ENCODE data around the gene FSTL4.

The FSTL4 gene

GRCh38 chr5:133392448-133392847, 219.9 kb downstream of the FSTL4 start:
- DNase-seq (ENCODE audit: low read depth in 4 of 4, low spot score in 1 of 4): no peak

- DNase-seq (ENCODE audit: low read depth in 4 of 4, low spot score in 1 of 4): no peak
Observed at GRCh38 chr5:133391354-133392136, 220.8 kb downstream of the FSTL4 start.

GRCh38 chr5:133390416-133391353, 221.7 kb downstream of the FSTL4 start:
- no peak for DNase-seq (ENCODE audit: low read depth in 4 of 4, low spot score in 1 of 4)

GRCh38 chr5:133389066-133389590, 223.2 kb downstream of the FSTL4 start:
- no peak for DNase-seq (ENCODE audit: low read depth in 4 of 4, low spot score in 1 of 4)

- DNase-seq (ENCODE audit: low read depth in 4 of 4, low spot score in 1 of 4): no peak
Observed at GRCh38 chr5:133387621-133388020, 224.7 kb downstream of the FSTL4 start.

- no peak for DNase-seq (ENCODE audit: low read depth in 4 of 4, low spot score in 1 of 4)
Observed at GRCh38 chr5:133387091-133387490, 225.2 kb downstream of the FSTL4 start.

- no peak for DNase-seq (ENCODE audit: low read depth in 4 of 4, low spot score in 1 of 4)
Observed at GRCh38 chr5:133386662-133387061, 225.7 kb downstream of the FSTL4 start.

GRCh38 chr5:133385346-133385745, 227.0 kb downstream of the FSTL4 start:
- no peak for DNase-seq (ENCODE audit: low read depth in 4 of 4, low spot score in 1 of 4)

GRCh38 chr5:133384903-133385302, 227.4 kb downstream of the FSTL4 start:
- DNase-seq (ENCODE audit: low read depth in 4 of 4, low spot score in 1 of 4): no peak

- DNase-seq (ENCODE audit: low read depth in 4 of 4, low spot score in 1 of 4): no peak
Observed at GRCh38 chr5:133384120-133384855, 228.1 kb downstream of the FSTL4 start.

- DNase-seq (ENCODE audit: low read depth in 4 of 4, low spot score in 1 of 4): no peak
Observed at GRCh38 chr5:133383580-133383939, 228.8 kb downstream of the FSTL4 start.

- DNase-seq (ENCODE audit: low read depth in 4 of 4, low spot score in 1 of 4): no peak
Observed at GRCh38 chr5:133382661-133383579, 229.4 kb downstream of the FSTL4 start.

GRCh38 chr5:133381571-133382365, 230.6 kb downstream of the FSTL4 start:
- DNase-seq (ENCODE audit: low read depth in 4 of 4, low spot score in 1 of 4): no peak

- DNase-seq (ENCODE audit: low read depth in 4 of 4, low spot score in 1 of 4): no peak
Observed at GRCh38 chr5:133381041-133381440, 231.3 kb downstream of the FSTL4 start.

- DNase-seq (ENCODE audit: low read depth in 4 of 4, low spot score in 1 of 4): no peak
Observed at GRCh38 chr5:133377736-133378135, 234.6 kb downstream of the FSTL4 start.

GRCh38 chr5:133376986-133377385, 235.4 kb downstream of the FSTL4 start:
- no peak for DNase-seq (ENCODE audit: low read depth in 4 of 4, low spot score in 1 of 4)

GRCh38 chr5:133373121-133373870, 239.0 kb downstream of the FSTL4 start:
- DNase-seq (ENCODE audit: low read depth in 4 of 4, low spot score in 1 of 4): no peak

GRCh38 chr5:133372293-133372937, 239.9 kb downstream of the FSTL4 start:
- no peak for DNase-seq (ENCODE audit: low read depth in 4 of 4, low spot score in 1 of 4)
